MM.1S (cell line): ENCODE data around the gene GPSM1.

Experiments used
- DNase-seq: peaks from one replicate; pipeline ENCODE4 v3.0.0-alpha.2; 2015
- H2AFZ ChIP-seq: fragments of 300-600 bp; sonication (generic); 2 replicates; pipeline ENCODE4 v1.6.0; 2016; ENCODE audit warnings: antibody characterized with exemption, low read length
- H3F3A ChIP-seq: fragments of 300-600 bp; sonication (generic); 2 replicates; pipeline ENCODE4 v1.6.1; 2016; ENCODE audit warnings: mild to moderate bottlenecking, antibody characterized with exemption, low read length, moderate library complexity, mixed read lengths; ENCODE audit not compliant: insufficient read depth
- H3K27ac ChIP-seq: fragments of 300-600 bp; sonication (generic); 2 replicates; pipeline ENCODE4 v1.5.1; 2016; ENCODE audit warnings: mild to moderate bottlenecking, low read length
- H3K27me3 ChIP-seq: fragments of 300-600 bp; sonication (generic); replicated peaks from 2 replicates; pipeline ENCODE4 v1.6.0; 2016; ENCODE audit warnings: low read length; ENCODE audit not compliant: insufficient read depth
- H3K36me3 ChIP-seq: fragments of 300-600 bp; sonication (generic); replicated peaks from 2 replicates; pipeline ENCODE4 v1.6.1; 2016; ENCODE audit warnings: mild to moderate bottlenecking, low read length, mixed read lengths; ENCODE audit not compliant: insufficient read depth
- H3K4me1 ChIP-seq: fragments of 300-600 bp; sonication (generic); 2 replicates; pipeline ENCODE4 v1.6.1; 2016; ENCODE audit warnings: low read length, mixed read lengths
- H3K4me2 ChIP-seq: fragments of 300-600 bp; sonication (generic); 2 replicates; pipeline ENCODE4 v1.6.0; 2016; ENCODE audit warnings: low read depth, low read length
- H3K4me3 ChIP-seq: fragments of 300-600 bp; sonication (generic); 2 replicates; pipeline ENCODE4 v1.5.1; 2016; ENCODE audit warnings: low read length, mixed read lengths
- H3K79me2 ChIP-seq: fragments of 300-600 bp; sonication (generic); 2 replicates; pipeline ENCODE4 v1.6.1; 2016; ENCODE audit warnings: mixed run types, low read length, mixed read lengths
- H3K9ac ChIP-seq: fragments of 300-600 bp; sonication (generic); 2 replicates; pipeline ENCODE4 v1.6.1; 2016; ENCODE audit warnings: low read length, mixed read lengths
- H3K9me2 ChIP-seq: fragments of 300-600 bp; sonication (generic); replicated peaks from 2 replicates; pipeline ENCODE4 v1.6.1; 2016; ENCODE audit warnings: mild to moderate bottlenecking, low read length, mixed read lengths; ENCODE audit not compliant: insufficient read depth
- H3K9me3 ChIP-seq: fragments of 300-600 bp; sonication (generic); replicated peaks from 2 replicates; pipeline ENCODE4 v1.6.1; 2016; ENCODE audit warnings: mild to moderate bottlenecking, low read length, mixed read lengths; ENCODE audit not compliant: insufficient read depth
- H4K20me1 ChIP-seq: fragments of 300-600 bp; sonication (generic); 2 replicates; pipeline ENCODE4 v1.6.1; 2016; ENCODE audit warnings: mild to moderate bottlenecking, low read length, moderate library complexity, mixed read lengths; ENCODE audit not compliant: insufficient read depth
- EZH2 ChIP-seq: fragments of 300-600 bp; sonication (generic); optimal IDR thresholded peaks from 2 replicates; pipeline ENCODE3; 2017; ENCODE audit warnings: low read depth, mild to moderate bottlenecking, antibody characterized with exemption, low read length, mixed read lengths
- EZH2phosphoT487 ChIP-seq: fragments of 300-600 bp; sonication (generic); IDR thresholded peaks from 2 replicates; pipeline ENCODE4 v1.6.1; 2018; ENCODE audit warnings: antibody characterized with exemption, low read length
- TF ChIP-seq, protein P1 (sequence below): fragments of 300-600 bp; sonication (generic); IDR thresholded peaks from 2 replicates; pipeline ENCODE4 v1.5.1; 2016; ENCODE audit warnings: antibody characterized with exemption, low read length, mixed read lengths

The GPSM1 gene

DNA sequence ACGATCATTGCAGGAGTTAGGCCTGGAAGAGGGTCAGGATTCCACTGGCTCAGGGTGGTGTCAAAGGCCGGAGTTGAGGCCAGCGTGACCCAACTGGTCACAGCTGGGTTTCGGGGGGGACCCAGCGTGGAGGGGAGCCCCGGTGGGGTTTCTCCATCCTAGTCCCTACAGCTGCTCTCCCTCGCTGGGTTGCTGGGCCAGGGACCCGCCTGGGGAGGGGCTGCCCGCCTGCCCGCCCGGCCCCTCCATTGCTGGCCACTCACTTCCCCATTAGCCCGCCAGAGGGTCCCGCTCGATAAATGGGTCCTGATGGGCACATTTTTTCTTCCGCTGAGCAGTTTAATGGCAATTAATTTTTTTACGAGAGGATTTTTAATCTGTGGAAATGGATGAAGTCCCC lies 32.3 kb upstream of the GPSM1 start:
- no peaks in the 10 kb centered on the region for H3K9me2 ChIP-seq
- no peak overlapping the region for H3K9ac ChIP-seq
- H3F3A ChIP-seq = peaks cover 13% of the 10 kb centered on the region
- TF ChIP-seq, protein P1, sequence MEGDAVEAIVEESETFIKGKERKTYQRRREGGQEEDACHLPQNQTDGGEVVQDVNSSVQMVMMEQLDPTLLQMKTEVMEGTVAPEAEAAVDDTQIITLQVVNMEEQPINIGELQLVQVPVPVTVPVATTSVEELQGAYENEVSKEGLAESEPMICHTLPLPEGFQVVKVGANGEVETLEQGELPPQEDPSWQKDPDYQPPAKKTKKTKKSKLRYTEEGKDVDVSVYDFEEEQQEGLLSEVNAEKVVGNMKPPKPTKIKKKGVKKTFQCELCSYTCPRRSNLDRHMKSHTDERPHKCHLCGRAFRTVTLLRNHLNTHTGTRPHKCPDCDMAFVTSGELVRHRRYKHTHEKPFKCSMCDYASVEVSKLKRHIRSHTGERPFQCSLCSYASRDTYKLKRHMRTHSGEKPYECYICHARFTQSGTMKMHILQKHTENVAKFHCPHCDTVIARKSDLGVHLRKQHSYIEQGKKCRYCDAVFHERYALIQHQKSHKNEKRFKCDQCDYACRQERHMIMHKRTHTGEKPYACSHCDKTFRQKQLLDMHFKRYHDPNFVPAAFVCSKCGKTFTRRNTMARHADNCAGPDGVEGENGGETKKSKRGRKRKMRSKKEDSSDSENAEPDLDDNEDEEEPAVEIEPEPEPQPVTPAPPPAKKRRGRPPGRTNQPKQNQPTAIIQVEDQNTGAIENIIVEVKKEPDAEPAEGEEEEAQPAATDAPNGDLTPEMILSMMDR = no peak
- TF ChIP-seq EZH2 (no peak), EZH2phosphoT487 (no peak)
- peaks cover 64% of the 10 kb centered on the region for H3K27me3 ChIP-seq
- H3K4me2 ChIP-seq = no peak overlapping the region
- H3K79me2 ChIP-seq = no peaks in the 10 kb centered on the region
- no peaks in the 10 kb centered on the region for H3K9me3 ChIP-seq
- H2AFZ ChIP-seq = no peak overlapping the region
- H3K36me3 ChIP-seq = no peaks in the 10 kb centered on the region
- no peak for DNase-seq
- no peaks in the 10 kb centered on the region for H4K20me1 ChIP-seq
- peaks cover 11% of the 10 kb centered on the region; the same call in 1 of the 2 replicates for H3K4me1 ChIP-seq
- H3K4me3 ChIP-seq = no peak overlapping the region
- no peak overlapping the region for H3K27ac ChIP-seq

DNA sequence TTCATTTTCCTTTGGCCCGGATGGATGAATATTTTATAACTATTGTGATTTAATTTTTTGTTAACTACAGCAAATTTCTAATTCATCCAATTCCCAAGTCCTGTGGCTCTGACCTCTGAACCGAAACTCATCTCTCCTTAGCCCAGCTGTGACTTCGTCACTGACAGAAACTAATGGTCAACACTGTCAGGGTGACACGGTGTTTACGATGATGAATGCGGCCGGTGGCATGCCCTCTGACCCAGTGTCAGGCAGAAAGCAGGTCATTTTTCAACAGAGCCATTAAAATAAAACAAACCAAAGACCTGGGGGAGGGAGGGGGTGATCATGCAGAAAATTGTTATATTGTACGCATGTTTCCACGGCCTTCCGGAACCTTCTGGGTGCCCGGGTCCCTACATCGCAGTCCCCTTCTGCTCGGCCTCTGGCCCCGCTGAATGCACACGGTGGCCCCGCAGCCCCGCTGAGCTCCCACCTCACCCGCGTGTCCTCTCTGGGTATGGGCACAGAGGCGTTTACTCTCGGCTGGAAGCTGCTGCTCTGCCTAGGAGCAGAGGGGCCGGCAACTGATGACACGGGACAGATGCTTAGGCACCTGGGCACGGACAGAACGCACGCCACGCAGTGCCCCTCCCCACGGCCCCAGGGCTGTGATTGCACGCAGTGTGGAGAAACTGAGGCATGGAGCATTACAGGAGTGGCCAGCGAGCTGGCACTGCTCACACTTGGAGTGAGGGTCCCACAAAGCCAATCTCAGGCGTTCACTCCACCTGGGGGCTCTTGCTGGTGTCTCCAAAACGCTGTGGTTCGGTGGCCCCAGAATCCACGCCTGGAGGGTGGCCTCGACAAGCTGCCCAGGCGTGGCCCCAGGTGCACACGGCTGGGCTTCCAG lies 31.6 kb upstream of the GPSM1 start:
- peaks cover 11% of the 10 kb centered on the region; the same call in 1 of the 2 replicates for H3K4me1 ChIP-seq
- no peak for DNase-seq
- H3K4me2 ChIP-seq = peak overlapping the region; percentile 87; the same call in 1 of the 2 replicates
- H2AFZ ChIP-seq = no peak overlapping the region
- H3K27ac ChIP-seq = no peak overlapping the region
- H3K27me3 ChIP-seq = peaks cover 63% of the 10 kb centered on the region
- no peak overlapping the region for H3K4me3 ChIP-seq
- H3F3A ChIP-seq = peaks cover 13% of the 10 kb centered on the region
- no peak overlapping the region for H3K9ac ChIP-seq
- TF ChIP-seq EZH2phosphoT487 = no peak
- no peak for TF ChIP-seq EZH2
- TF ChIP-seq, protein P1 = no peak
- H3K9me3 ChIP-seq = no peaks in the 10 kb centered on the region
- no peaks in the 10 kb centered on the region for H4K20me1 ChIP-seq
- H3K79me2 ChIP-seq = no peaks in the 10 kb centered on the region
- H3K36me3 ChIP-seq = no peaks in the 10 kb centered on the region
- H3K9me2 ChIP-seq = no peaks in the 10 kb centered on the region

DNA sequence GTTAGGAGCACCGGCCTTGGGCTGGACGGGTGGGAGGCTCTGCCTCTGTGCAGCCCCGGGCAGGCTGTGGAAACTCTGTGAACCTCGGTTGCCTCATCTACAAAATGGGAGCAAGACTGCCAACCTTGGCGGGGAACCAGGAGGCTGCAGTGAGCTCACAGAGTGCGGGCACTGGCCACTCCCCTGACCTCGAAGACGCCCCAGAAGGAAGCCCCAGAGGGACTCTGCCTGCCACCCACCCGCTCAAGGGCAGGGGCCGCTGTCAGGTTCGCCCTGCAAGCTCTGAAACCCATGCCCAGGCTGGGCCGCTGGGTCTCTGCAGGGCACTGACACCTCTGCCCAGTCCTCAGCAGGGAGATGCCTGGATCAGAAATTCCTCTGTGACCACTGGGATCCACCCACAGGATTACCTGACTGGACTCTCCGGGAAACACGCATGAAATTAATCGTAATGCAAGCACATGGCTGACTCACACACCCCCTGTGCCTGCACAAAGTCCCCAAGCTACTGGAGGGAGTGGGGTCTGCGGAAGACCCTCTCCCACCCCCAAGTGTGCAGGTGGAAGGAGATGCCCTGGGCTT lies 30.8 kb upstream of the GPSM1 start:
- DNase-seq = no peak
- Histone ChIP-seq H3K36me3 (no peaks in the 10 kb centered on the region), H3K9ac (no peak overlapping the region; the same call in 1 of the 2 replicates), H4K20me1 (no peaks in the 10 kb centered on the region), H3K27me3 (peaks cover 62% of the 10 kb centered on the region), H3K9me3 (no peaks in the 10 kb centered on the region), H3K4me2 (peak overlapping the region; percentile 87), H3K4me1 (peaks cover 11% of the 10 kb centered on the region; the same call in 1 of the 2 replicates), H3F3A (peaks cover 13% of the 10 kb centered on the region), H3K27ac (peak overlapping the region; percentile 34; the same call in 1 of the 2 replicates), H2AFZ (peak overlapping the region; percentile 49), H3K79me2 (no peaks in the 10 kb centered on the region), H3K4me3 (peak overlapping the region; percentile 48), H3K9me2 (no peaks in the 10 kb centered on the region)
- TF ChIP-seq, protein P1 = no peak
- TF ChIP-seq EZH2phosphoT487 = no peak
- no peak for TF ChIP-seq EZH2
